Transverse colon (tissue), 4 donors: ENCODE measurements around the gene B4GALNT2.

Source experiments
- CTCF ChIP-seq, 5 experiments: fragments of 200-600 bp in 3 of 5; fragments of 450-650 bp in 2 of 5; sonication (generic) in 3 of 5; IDR thresholded peaks; 1 replicate in 2 of 5; 2 replicates in 3 of 5; pipeline ENCODE4 v1.5.1; 2016 to 2017; ENCODE audit warnings: antibody characterized with exemption in 5 of 5, inconsistent platforms in 3 of 5, mild to moderate bottlenecking in 2 of 5, moderate library complexity in 1 of 5
- EP300 ChIP-seq: sonication (generic); formaldehyde crosslinking; IDR thresholded peaks from one replicate; pipeline ENCODE4 v1.6.1; 2017; ENCODE audit warnings: antibody characterized with exemption, low read depth
- POLR2A ChIP-seq: fragments of 450-650 bp; IDR thresholded peaks from one replicate; pipeline ENCODE4 v1.6.1; 2016; ENCODE audit warnings: antibody characterized with exemption, mild to moderate bottlenecking, moderate library complexity
- POLR2AphosphoS5 ChIP-seq, 3 donors: sonication (generic); formaldehyde crosslinking; IDR thresholded peaks; one replicate each; pipeline ENCODE4 v1.6.1; 2016; ENCODE audit warnings: antibody characterized with exemption in 3 of 3

GRCh38 chr17:49086316-49086605 lies 46.3 kb upstream of the B4GALNT2 start:
- TF ChIP-seq EP300 (no peak), CTCF (IDR thresholded peaks at IDR 0.05) (no peak), POLR2AphosphoS5 (IDR thresholded peaks at IDR 0.05) (no peak), POLR2A (no peak)
